GM18868 (cell line): ENCODE measurements around the gene RABGAP1.

Source experiments
- ATAC-seq: cut with Tn5 transposase; IDR thresholded peaks from one replicate; pipeline ENCODE4 v1.9.1; 2021; ENCODE audit warnings: mild to moderate bottlenecking, moderate library complexity; ENCODE audit not compliant: unreplicated experiment

Gene RABGAP1

GRCh38 chr9:123108976-123109375 lies 168.2 kb downstream of the RABGAP1 start:
- no peak for ATAC-seq

GRCh38 chr9:123109540-123110279 lies 168.9 kb downstream of the RABGAP1 start:
- no peak for ATAC-seq

GRCh38 chr9:123111427-123112014 lies 170.7 kb downstream of the RABGAP1 start:
- ATAC-seq, result no peak

- peak; percentile 35 for ATAC-seq
These were observed 171.5 kb downstream of the RABGAP1 start for GRCh38 chr9:123112015-123112975.

GRCh38 chr9:123113185-123113584 lies 172.4 kb downstream of the RABGAP1 start:
- no peak for ATAC-seq

- no peak for ATAC-seq
These were observed 174.5 kb downstream of the RABGAP1 start for GRCh38 chr9:123115146-123115913.

- no peak for ATAC-seq
These were observed 175.2 kb downstream of the RABGAP1 start for GRCh38 chr9:123116036-123116435.

GRCh38 chr9:123119566-123119965 lies 178.7 kb downstream of the RABGAP1 start:
- no peak for ATAC-seq

- ATAC-seq, result no peak
These were observed 179.3 kb downstream of the RABGAP1 start for GRCh38 chr9:123120131-123120530.

GRCh38 chr9:123120953-123121352 lies 180.1 kb downstream of the RABGAP1 start:
- ATAC-seq, result no peak

- no peak for ATAC-seq
These were observed 180.6 kb downstream of the RABGAP1 start for GRCh38 chr9:123121457-123121856.

GRCh38 chr9:123127512-123128075 lies 186.8 kb downstream of the RABGAP1 start:
- no peak for ATAC-seq

GRCh38 chr9:123128591-123128990 lies 187.8 kb downstream of the RABGAP1 start:
- no peak for ATAC-seq

- no peak for ATAC-seq
These were observed 188.6 kb downstream of the RABGAP1 start for GRCh38 chr9:123129423-123129822.

- no peak for ATAC-seq
These were observed 190.4 kb downstream of the RABGAP1 start for GRCh38 chr9:123131258-123131657.

- ATAC-seq, result no peak
These were observed 191.2 kb downstream of the RABGAP1 start for GRCh38 chr9:123131993-123132392.

GRCh38 chr9:123132696-123133095 lies 191.9 kb downstream of the RABGAP1 start:
- ATAC-seq, result no peak

GRCh38 chr9:123135430-123135829 lies 194.6 kb downstream of the RABGAP1 start:
- no peak for ATAC-seq

- ATAC-seq, result no peak
These were observed 197.3 kb downstream of the RABGAP1 start for GRCh38 chr9:123138163-123138562.

GRCh38 chr9:123149067-123149466 lies 208.2 kb downstream of the RABGAP1 start:
- ATAC-seq, result no peak
